ENCODE measurements around the gene PPCDC.

Gene PPCDC

GRCh38 chr15:75023181-75023871, at the start of gene PPCDC:
Gene PPCDC (plus strand): TSS chr15:75023590. CDS start chr15:75028319, 4,729 bp downstream.
- H3K4me3 ChIP-seq (ENCODE audit: low read depth, low read length): peak within 1 kb of the TSS; percentile 87
- no peak for TF ChIP-seq CTCF (IDR thresholded peaks at IDR 0.05; ENCODE audit: borderline replicate concordance, insufficient read depth, low read depth, low read length)

GRCh38 chr15:74976159-74976558, 47.2 kb upstream of the PPCDC start:
- TF ChIP-seq CTCF (IDR thresholded peaks at IDR 0.05; ENCODE audit: borderline replicate concordance, insufficient read depth, low read depth, low read length): no peak
- H3K4me3 ChIP-seq (ENCODE audit: low read depth, low read length): no peak overlapping the region

GRCh38 chr15:74977599-74977998, 45.8 kb upstream of the PPCDC start:
- no peak for TF ChIP-seq CTCF (IDR thresholded peaks at IDR 0.05; ENCODE audit: borderline replicate concordance, insufficient read depth, low read depth, low read length)
- H3K4me3 ChIP-seq (ENCODE audit: low read depth, low read length): no peak overlapping the region

- TF ChIP-seq CTCF (IDR thresholded peaks at IDR 0.05; ENCODE audit: borderline replicate concordance, insufficient read depth, low read depth, low read length): no peak
- no peak overlapping the region for H3K4me3 ChIP-seq (ENCODE audit: low read depth, low read length)
These were observed 45.3 kb upstream of the PPCDC start for GRCh38 chr15:74978077-74978476.

GRCh38 chr15:74978503-74978902, 44.9 kb upstream of the PPCDC start:
- no peak for TF ChIP-seq CTCF (IDR thresholded peaks at IDR 0.05; ENCODE audit: borderline replicate concordance, insufficient read depth, low read depth, low read length)

GRCh38 chr15:74982183-74982582, 41.2 kb upstream of the PPCDC start:
- no peak for TF ChIP-seq CTCF (IDR thresholded peaks at IDR 0.05; ENCODE audit: borderline replicate concordance, insufficient read depth, low read depth, low read length)
- no peak overlapping the region for H3K4me3 ChIP-seq (ENCODE audit: low read depth, low read length)

More at GRCh38 chr15:74978503-74978902, 44.9 kb upstream of the PPCDC start:
- no peak overlapping the region for H3K4me3 ChIP-seq (ENCODE audit: low read depth, low read length)

- H3K4me3 ChIP-seq (ENCODE audit: low read depth, low read length): no peak overlapping the region
- TF ChIP-seq CTCF (IDR thresholded peaks at IDR 0.05; ENCODE audit: borderline replicate concordance, insufficient read depth, low read depth, low read length): no peak
These were observed 39.6 kb upstream of the PPCDC start for GRCh38 chr15:74983725-74984231.

All from GM12875 (cell line).